ENCODE measurements around the gene SGMS1. TPM values are rescaled to one million over a fixed set of nuclear protein-coding genes. Genes with fewer than 3 reads are reported as not detected.
A peak's percentile ranks its signal among the peaks of the same experiment; 100 is the strongest.

Gene SGMS1
- total and polyA plus RNA-seq, 5 experiments from 2014 or later: 8.3 to 34.9 (median 11.0) TPM

DNA sequence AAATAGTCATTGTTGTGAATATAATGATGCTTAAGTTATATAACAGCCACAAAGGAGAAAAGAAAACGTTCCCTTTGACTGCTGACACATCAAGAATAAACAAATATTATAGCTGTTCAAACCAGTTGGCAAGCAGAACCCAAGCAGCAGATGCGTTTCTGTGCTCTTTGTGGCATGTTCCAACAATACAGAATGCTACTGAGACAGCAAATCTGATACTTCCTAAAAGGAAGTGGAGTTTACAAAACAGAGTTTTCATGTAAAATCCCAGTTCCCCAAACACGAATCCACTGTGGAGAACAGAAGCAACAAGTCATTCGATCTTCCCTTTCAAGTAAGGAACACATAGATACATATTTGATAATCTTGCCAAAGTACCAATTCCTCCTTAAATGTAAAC is 201.5 kb downstream of the SGMS1 start:
- peaks cover 0 to 7% (median 0%) of the 10 kb centered on the region in 9 donors for H3K9me3 Mint-ChIP-seq
- ATAC-seq (no peak), DNase-seq (no peak)
- H3K36me3 Mint-ChIP-seq: peaks cover 6 to 28% (median 18%) of the 10 kb centered on the region in 3 donors
- POLR2A ChIA-PET: no interaction called here
- H3K27me3 Mint-ChIP-seq: peaks cover 0 to 3% (median 0%) of the 10 kb centered on the region in 5 donors
- peak overlapping the region in 1 of 10 donors; percentile 61 for H3K27ac Mint-ChIP-seq
- no peak overlapping the region for H3K4me3 Mint-ChIP-seq
- peaks cover 23 to 42% (median 40%) of the 10 kb centered on the region in 4 donors for H3K4me1 Mint-ChIP-seq

- Mint-ChIP-seq H3K4me1 (peaks cover 26 to 48% (median 39%) of the 10 kb centered on the region in 4 donors), H3K27ac (no peak overlapping the region), H3K4me3 (peak overlapping the region in 1 of 10 donors; percentile 30), H3K9me3 (peaks cover 0 to 7% (median 0%) of the 10 kb centered on the region in 9 donors), H3K27me3 (peaks cover 0 to 3% (median 0%) of the 10 kb centered on the region in 5 donors), H3K36me3 (peaks cover 0 to 21% (median 10%) of the 10 kb centered on the region in 3 donors)
- DNase-seq (peak in 1 of 10 donors; percentile 7), ATAC-seq (no peak)
- POLR2A ChIA-PET: no interaction called here
Measured at GRCh38 chr10:50421026-50421719, 202.6 kb downstream of the SGMS1 start.

DNA sequence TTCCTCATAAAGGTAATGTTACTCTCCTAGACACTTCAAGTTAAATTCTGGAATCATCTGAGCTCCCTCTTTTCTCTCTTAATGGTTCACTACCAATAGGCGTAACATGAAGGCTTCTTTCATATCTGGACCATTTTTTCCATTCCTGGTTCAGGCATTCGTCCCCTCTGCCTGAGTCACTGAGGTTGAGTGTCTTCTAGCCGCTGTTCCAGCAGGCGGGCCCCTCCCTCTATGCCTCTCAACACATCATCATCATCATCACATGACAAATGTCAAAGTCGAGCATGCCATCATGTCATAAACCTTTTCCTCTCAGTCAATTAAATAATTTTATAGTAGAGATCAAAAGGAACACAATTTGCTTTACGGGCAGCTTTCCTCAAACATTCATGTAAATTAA is 203.6 kb downstream of the SGMS1 start:
- Mint-ChIP-seq H3K36me3 (peaks cover 0 to 18% (median 4%) of the 10 kb centered on the region in 3 donors), H3K9me3 (peaks cover 0 to under 1% (median 0%) of the 10 kb centered on the region in 9 donors), H3K4me3 (peak overlapping the region in 2 of 10 donors; percentile 17 to 40), H3K4me1 (peaks cover 26 to 48% (median 42%) of the 10 kb centered on the region in 4 donors), H3K27ac (no peak overlapping the region), H3K27me3 (peaks cover 0 to 3% (median 0%) of the 10 kb centered on the region in 5 donors)
- no peak for DNase-seq
- ATAC-seq: no peak
- POLR2A ChIA-PET: no interaction called here

DNA sequence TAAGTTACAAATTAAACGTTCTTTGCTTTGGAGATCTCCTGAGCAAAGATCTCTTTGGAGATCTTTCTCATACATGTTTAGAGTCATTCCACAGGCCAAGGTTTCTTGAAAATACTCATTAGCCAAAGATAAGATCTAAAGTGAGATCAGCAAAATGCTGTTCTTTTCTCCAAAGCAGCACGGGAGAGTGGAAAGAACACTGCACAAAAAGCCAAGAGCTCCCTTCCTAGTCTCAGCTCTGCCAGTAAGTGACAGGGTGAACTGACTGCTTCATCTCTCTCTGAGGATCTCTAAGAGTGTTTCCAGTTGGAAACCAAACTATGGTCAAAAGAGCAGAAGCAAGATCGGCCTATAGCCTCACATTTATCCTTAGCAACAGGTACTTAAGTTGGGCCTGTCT is 204.0 kb downstream of the SGMS1 start:
- peak overlapping the region in 1 of 10 donors; percentile 17 for H3K4me3 Mint-ChIP-seq
- H3K4me1 Mint-ChIP-seq: peaks cover 28 to 51% (median 42%) of the 10 kb centered on the region in 4 donors
- peaks cover 0 to 18% (median under 1%) of the 10 kb centered on the region in 3 donors for H3K36me3 Mint-ChIP-seq
- H3K27me3 Mint-ChIP-seq: peaks cover 0 to 3% (median 0%) of the 10 kb centered on the region in 5 donors
- DNase-seq (no peak), ATAC-seq (no peak)
- H3K27ac Mint-ChIP-seq: no peak overlapping the region
- POLR2A ChIA-PET: no interaction called here
- no peaks in the 10 kb centered on the region for H3K9me3 Mint-ChIP-seq

DNA sequence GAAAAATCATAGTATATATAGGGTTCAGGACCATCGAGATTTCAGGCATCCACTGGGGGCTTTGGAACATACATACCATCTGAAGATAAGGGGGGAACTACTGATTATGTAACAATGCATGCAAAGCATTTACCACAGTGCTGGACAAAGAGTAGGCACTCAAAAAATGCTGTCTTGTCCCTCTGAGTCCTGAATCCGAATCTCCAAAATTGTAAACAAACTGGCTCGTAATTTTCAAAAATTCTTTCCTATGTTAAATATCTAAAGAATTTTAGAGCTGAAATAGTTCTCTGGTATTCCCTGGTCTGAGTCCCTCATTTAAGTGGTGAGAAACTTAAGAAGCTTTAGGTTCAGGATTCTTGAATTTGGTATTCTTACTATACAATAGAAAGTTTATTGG is 204.7 kb downstream of the SGMS1 start:
- Mint-ChIP-seq H3K4me1 (peaks cover 29 to 55% (median 43%) of the 10 kb centered on the region in 4 donors), H3K27ac (no peak overlapping the region), H3K36me3 (peaks cover 0 to 14% (median 0%) of the 10 kb centered on the region in 3 donors), H3K4me3 (peak overlapping the region in 8 of 10 donors; percentile 22 to 89 (median 84)), H3K9me3 (no peaks in the 10 kb centered on the region), H3K27me3 (peaks cover 0 to 3% (median 0%) of the 10 kb centered on the region in 5 donors)
- POLR2A ChIA-PET: no interaction called here
- no peak for ATAC-seq
- no peak for DNase-seq

GRCh38 chr10:50417886-50418830 is 205.6 kb downstream of the SGMS1 start:
- peak overlapping the region in 2 of 10 donors; percentile 43 to 51 for H3K27ac Mint-ChIP-seq
- peaks cover 30 to 55% (median 43%) of the 10 kb centered on the region in 4 donors for H3K4me1 Mint-ChIP-seq
- POLR2A ChIA-PET: no interaction called here
- ATAC-seq: peak; percentile 73 to 76
- peak in 6 of 10 donors; percentile 8 to 24 (median 12) for DNase-seq
- H3K4me3 Mint-ChIP-seq: peak overlapping the region; percentile 74 to 90 (median 87)
- H3K36me3 Mint-ChIP-seq: peaks cover 0 to 9% (median 0%) of the 10 kb centered on the region in 3 donors
- no peaks in the 10 kb centered on the region for H3K9me3 Mint-ChIP-seq
- H3K27me3 Mint-ChIP-seq: peaks cover 0 to 3% (median 0%) of the 10 kb centered on the region in 5 donors

- H3K36me3 Mint-ChIP-seq: peaks cover 0 to 8% (median 0%) of the 10 kb centered on the region in 3 donors
- peak overlapping the region in 1 of 10 donors; percentile 43 for H3K27ac Mint-ChIP-seq
- DNase-seq (no peak), ATAC-seq (no peak)
- peak overlapping the region; percentile 52 to 90 (median 68) for H3K4me3 Mint-ChIP-seq
- H3K4me1 Mint-ChIP-seq: peaks cover 27 to 53% (median 44%) of the 10 kb centered on the region in 4 donors
- H3K27me3 Mint-ChIP-seq: peaks cover 0 to 3% (median 0%) of the 10 kb centered on the region in 5 donors
- H3K9me3 Mint-ChIP-seq: no peaks in the 10 kb centered on the region
- POLR2A ChIA-PET: no interaction called here
Measured at GRCh38 chr10:50417486-50417885, 206.3 kb downstream of the SGMS1 start.

GRCh38 chr10:50416881-50417280 is 206.9 kb downstream of the SGMS1 start:
- Mint-ChIP-seq H3K4me1 (peaks cover 28 to 53% (median 41%) of the 10 kb centered on the region in 4 donors), H3K27me3 (peaks cover 0 to under 1% (median 0%) of the 10 kb centered on the region in 5 donors), H3K4me3 (peak overlapping the region in 3 of 10 donors; percentile 11 to 25 (median 18)), H3K36me3 (peaks cover 0 to 8% (median 0%) of the 10 kb centered on the region in 3 donors), H3K27ac (no peak overlapping the region), H3K9me3 (no peaks in the 10 kb centered on the region)
- ATAC-seq: no peak
- POLR2A ChIA-PET: no interaction called here
- no peak for DNase-seq

DNA sequence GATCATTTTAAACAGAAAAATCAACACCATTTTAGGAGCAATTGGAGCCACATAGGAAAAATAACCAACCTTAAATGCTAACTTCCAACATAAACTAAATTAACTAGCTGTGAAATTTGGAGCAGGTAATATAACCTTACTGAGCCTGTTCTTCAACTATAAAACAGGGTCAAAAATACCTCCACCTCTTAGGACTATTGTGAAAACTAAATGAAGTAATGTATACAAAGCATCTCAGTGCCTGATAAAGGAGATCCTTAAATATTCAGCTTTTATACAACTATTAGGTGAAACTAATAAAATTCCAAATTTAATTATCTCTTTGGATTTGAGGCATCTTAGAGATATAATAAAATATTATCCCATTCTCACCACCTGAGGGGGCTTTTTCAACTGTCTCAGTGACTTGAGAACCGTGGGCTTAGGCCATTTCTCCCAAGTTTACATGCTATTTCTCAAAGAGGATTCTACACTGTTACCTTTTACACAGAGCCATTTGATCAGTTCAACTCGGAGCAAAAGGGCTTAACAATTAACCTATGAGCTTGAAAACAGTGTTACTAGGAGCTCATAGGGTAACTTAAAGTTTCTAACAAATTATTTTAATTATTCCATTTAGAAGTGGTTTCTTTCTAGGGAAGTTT is 207.5 kb downstream of the SGMS1 start:
- no peak for ATAC-seq
- no peaks in the 10 kb centered on the region for H3K27me3 Mint-ChIP-seq
- H3K9me3 Mint-ChIP-seq: no peaks in the 10 kb centered on the region
- POLR2A ChIA-PET: no interaction called here
- H3K27ac Mint-ChIP-seq: no peak overlapping the region
- DNase-seq: no peak
- no peak overlapping the region for H3K4me3 Mint-ChIP-seq
- H3K36me3 Mint-ChIP-seq: peaks cover 0 to 8% (median 2%) of the 10 kb centered on the region in 3 donors
- peaks cover 26 to 51% (median 38%) of the 10 kb centered on the region in 4 donors for H3K4me1 Mint-ChIP-seq

DNA sequence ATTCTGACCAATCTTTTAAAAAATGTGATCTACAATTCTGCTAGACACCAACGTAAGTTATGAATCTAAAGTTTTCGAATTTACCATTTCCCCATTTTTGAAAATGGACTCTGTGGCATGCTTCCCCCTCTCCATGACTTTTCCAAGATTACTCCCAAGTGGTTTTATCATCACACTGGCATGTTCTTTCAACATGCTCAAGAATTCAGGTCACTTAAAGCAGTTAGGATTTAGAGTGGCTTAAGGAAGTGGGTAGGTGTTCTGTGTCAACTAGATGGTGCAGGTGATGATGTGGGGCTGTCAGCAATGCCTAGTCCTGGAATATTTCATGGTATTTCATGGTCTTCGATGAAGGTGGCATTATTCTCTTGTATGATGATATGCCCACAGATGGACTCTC is 208.5 kb downstream of the SGMS1 start:
- no peak overlapping the region for H3K4me3 Mint-ChIP-seq
- H3K27me3 Mint-ChIP-seq: no peaks in the 10 kb centered on the region
- peak overlapping the region in 1 of 10 donors; percentile 39 for H3K27ac Mint-ChIP-seq
- POLR2A ChIA-PET: no interaction called here
- DNase-seq (no peak), ATAC-seq (no peak)
- no peaks in the 10 kb centered on the region for H3K9me3 Mint-ChIP-seq
- H3K4me1 Mint-ChIP-seq: peaks cover 25 to 41% (median 38%) of the 10 kb centered on the region in 4 donors
- peaks cover 0 to 6% (median 5%) of the 10 kb centered on the region in 3 donors for H3K36me3 Mint-ChIP-seq

GRCh38 chr10:50410066-50410811 is 213.5 kb downstream of the SGMS1 start:
- DNase-seq: no peak
- peaks cover 0 to 19% (median 3%) of the 10 kb centered on the region in 9 donors for H3K9me3 Mint-ChIP-seq
- no peaks in the 10 kb centered on the region for H3K27me3 Mint-ChIP-seq
- peaks cover 12 to 19% (median 15%) of the 10 kb centered on the region in 4 donors for H3K4me1 Mint-ChIP-seq
- POLR2A ChIA-PET: no interaction called here
- no peak overlapping the region for H3K27ac Mint-ChIP-seq
- peaks cover 10 to 28% (median 21%) of the 10 kb centered on the region in 3 donors for H3K36me3 Mint-ChIP-seq
- H3K4me3 Mint-ChIP-seq: no peak overlapping the region
- no peak for ATAC-seq

All from naive thymus-derived CD8-positive, alpha-beta T cell (primary cell).